PFSK-1 (cell line): ENCODE data around the gene TIMP3.

Experiments
- FOXP2 ChIP-seq: optimal IDR thresholded peaks from 2 replicates; pipeline ENCODE3; 2011; ENCODE audit warnings: borderline replicate concordance, control low read depth, inconsistent platforms; ENCODE audit not compliant: insufficient read depth; ENCODE audit errors: extremely low read length, extremely low read depth
- POLR2AphosphoS5 ChIP-seq: IDR thresholded peaks from 2 replicates; pipeline ENCODE4 v1.6.1; 2012; ENCODE audit warnings: low read depth, mild to moderate bottlenecking, control low read depth, low read length, moderate library complexity
- REST ChIP-seq, 2 experiments: IDR thresholded peaks; 2 replicates each; pipeline versions ENCODE4 v1.6.1 to v1.8.0; 2011 to 2012; ENCODE audit warnings: low read depth in 2 of 2, low read length in 2 of 2, control low read depth in 1 of 2, inconsistent platforms in 1 of 2, mild to moderate bottlenecking in 1 of 2, moderate library complexity in 1 of 2; ENCODE audit not compliant: insufficient read depth in 1 of 2
- SIN3A ChIP-seq: IDR thresholded peaks from 2 replicates; pipeline ENCODE4 v1.6.1; 2012; ENCODE audit warnings: mild to moderate bottlenecking, low read length, moderate library complexity, borderline replicate concordance; ENCODE audit not compliant: insufficient read depth
- TAF1 ChIP-seq: IDR thresholded peaks from 2 replicates; pipeline ENCODE4 v1.6.1; 2012; ENCODE audit warnings: low read length, control low read depth, borderline replicate concordance; ENCODE audit not compliant: insufficient read depth

Gene TIMP3

GRCh38 chr22:32776802-32777201 is 24.7 kb upstream of the TIMP3 start:
- TF ChIP-seq SIN3A (no peak), FOXP2 (no peak), POLR2AphosphoS5 (no peak), REST (IDR thresholded peaks at IDR 0.05; ENCODE audit: insufficient read depth in 1 of 2, low read depth in 2 of 2, low read length in 2 of 2) (no peak), TAF1 (no peak)

- TF ChIP-seq TAF1 (no peak), SIN3A (no peak), POLR2AphosphoS5 (no peak), REST (IDR thresholded peaks at IDR 0.05; ENCODE audit: insufficient read depth in 1 of 2, low read depth in 2 of 2, low read length in 2 of 2) (no peak), FOXP2 (no peak)
Measured at GRCh38 chr22:32777987-32778386, 23.5 kb upstream of the TIMP3 start.

- TF ChIP-seq FOXP2 (no peak), POLR2AphosphoS5 (no peak), REST (IDR thresholded peaks at IDR 0.05; ENCODE audit: insufficient read depth in 1 of 2, low read depth in 2 of 2, low read length in 2 of 2) (no peak), TAF1 (no peak), SIN3A (no peak)
Measured at GRCh38 chr22:32780726-32781310, 20.7 kb upstream of the TIMP3 start.

GRCh38 chr22:32781695-32782094 is 19.8 kb upstream of the TIMP3 start:
- TF ChIP-seq SIN3A, result no peak
- no peak for TF ChIP-seq POLR2AphosphoS5
- TF ChIP-seq REST (IDR thresholded peaks at IDR 0.05; ENCODE audit: insufficient read depth in 1 of 2, low read depth in 2 of 2, low read length in 2 of 2), result no peak
- TF ChIP-seq TAF1, result no peak
- no peak for TF ChIP-seq FOXP2
